ENCODE data around the gene C1orf141. TPM values are rescaled to one million over a fixed set of nuclear protein-coding genes. Genes with fewer than 3 reads are reported as not detected.

Gene C1orf141
- total and polyA plus RNA-seq, 9 donors, result 0.54 TPM; not detected in 8

- Histone ChIP-seq H3K36me3 (ENCODE audit: control insufficient read depth, insufficient read depth, low read length) (no peaks in the 10 kb centered on the region), H3K27ac (ENCODE audit: low read length) (no peak overlapping the region), H3K27me3 (ENCODE audit: control insufficient read depth, insufficient read depth, low read length) (no peaks in the 10 kb centered on the region), H3K9me3 (replicated peaks; ENCODE audit: control insufficient read depth, low read depth, low read length) (no peaks in the 10 kb centered on the region), H3K4me3 (ENCODE audit: low read length) (no peak overlapping the region), H3K4me1 (ENCODE audit: control insufficient read depth, insufficient read depth, low read length) (no peaks in the 10 kb centered on the region)
- DNase-seq, result no peak
- WGBS (ENCODE audit: insufficient coverage), result no CpG with 5 or more reads among the region's 5 CpGs
Observed at GRCh38 chr1:67126111-67126746, 8.5 kb downstream of the C1orf141 start.

- Histone ChIP-seq H3K4me3 (ENCODE audit: low read length) (no peak overlapping the region), H3K36me3 (ENCODE audit: control insufficient read depth, insufficient read depth, low read length) (no peaks in the 10 kb centered on the region), H3K27me3 (ENCODE audit: control insufficient read depth, insufficient read depth, low read length) (no peaks in the 10 kb centered on the region), H3K9me3 (replicated peaks; ENCODE audit: control insufficient read depth, low read depth, low read length) (no peaks in the 10 kb centered on the region), H3K27ac (ENCODE audit: low read length) (no peak overlapping the region), H3K4me1 (ENCODE audit: control insufficient read depth, insufficient read depth, low read length) (no peaks in the 10 kb centered on the region)
- DNase-seq, result no peak
- WGBS (ENCODE audit: insufficient coverage), result 83% methylated on average over 4 of the region's 4 CpGs
Observed at GRCh38 chr1:67124455-67124854, 10.3 kb downstream of the C1orf141 start.

DNA sequence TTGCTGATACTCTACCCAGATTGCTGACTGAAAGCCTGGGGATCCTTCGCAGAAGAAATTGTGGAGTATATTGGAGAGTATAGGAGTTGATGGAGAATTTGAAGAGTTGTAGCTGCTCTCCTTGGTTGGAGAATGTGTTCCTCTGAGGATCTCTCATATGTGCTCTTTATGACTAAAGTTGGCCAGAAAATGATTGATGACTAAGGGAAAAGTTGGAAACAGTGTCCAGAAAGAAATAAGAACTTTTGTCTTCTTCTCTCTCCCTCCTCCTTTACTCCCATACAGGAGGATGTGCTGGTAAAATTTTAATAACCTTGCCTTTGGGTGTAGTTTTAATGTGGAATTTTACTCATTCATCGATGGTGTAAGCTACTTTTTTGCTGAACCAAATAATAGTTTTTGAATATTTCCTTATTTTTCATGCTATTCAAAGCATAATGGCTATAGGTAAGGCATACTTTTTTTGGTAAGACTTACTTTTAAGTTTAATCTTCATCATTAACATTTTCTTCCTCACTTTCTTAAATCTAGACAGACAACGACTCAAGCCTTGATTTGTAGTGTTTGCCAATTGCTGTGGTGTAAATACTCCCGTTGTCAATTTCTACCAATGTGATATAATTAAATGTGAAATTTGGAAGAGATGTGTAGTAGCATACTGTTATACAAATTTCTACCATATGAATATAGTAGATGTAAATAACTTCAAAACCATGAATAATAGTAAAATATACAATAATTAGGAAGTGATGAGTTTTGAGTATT, 13.7 kb downstream of the C1orf141 start:
- Histone ChIP-seq H3K9me3 (replicated peaks; ENCODE audit: control insufficient read depth, low read depth, low read length) (no peaks in the 10 kb centered on the region), H3K4me3 (ENCODE audit: low read length) (no peak overlapping the region), H3K4me1 (ENCODE audit: control insufficient read depth, insufficient read depth, low read length) (no peaks in the 10 kb centered on the region), H3K36me3 (ENCODE audit: control insufficient read depth, insufficient read depth, low read length) (no peaks in the 10 kb centered on the region), H3K27ac (ENCODE audit: low read length) (no peak overlapping the region), H3K27me3 (ENCODE audit: control insufficient read depth, insufficient read depth, low read length) (no peaks in the 10 kb centered on the region)
- no peak for DNase-seq
- 90% methylated on average over 1 of the region's 4 CpGs for WGBS (ENCODE audit: insufficient coverage)

- Histone ChIP-seq H3K4me1 (ENCODE audit: control insufficient read depth, insufficient read depth, low read length) (no peaks in the 10 kb centered on the region), H3K27ac (ENCODE audit: low read length) (no peak overlapping the region), H3K27me3 (ENCODE audit: control insufficient read depth, insufficient read depth, low read length) (no peaks in the 10 kb centered on the region), H3K4me3 (ENCODE audit: low read length) (no peak overlapping the region), H3K9me3 (replicated peaks; ENCODE audit: control insufficient read depth, low read depth, low read length) (no peaks in the 10 kb centered on the region), H3K36me3 (ENCODE audit: control insufficient read depth, insufficient read depth, low read length) (no peaks in the 10 kb centered on the region)
- WGBS (ENCODE audit: insufficient coverage), result 30% methylated on average over 1 of the region's 3 CpGs
- DNase-seq, result no peak
Observed at GRCh38 chr1:67118646-67119045, 16.1 kb downstream of the C1orf141 start.

DNA sequence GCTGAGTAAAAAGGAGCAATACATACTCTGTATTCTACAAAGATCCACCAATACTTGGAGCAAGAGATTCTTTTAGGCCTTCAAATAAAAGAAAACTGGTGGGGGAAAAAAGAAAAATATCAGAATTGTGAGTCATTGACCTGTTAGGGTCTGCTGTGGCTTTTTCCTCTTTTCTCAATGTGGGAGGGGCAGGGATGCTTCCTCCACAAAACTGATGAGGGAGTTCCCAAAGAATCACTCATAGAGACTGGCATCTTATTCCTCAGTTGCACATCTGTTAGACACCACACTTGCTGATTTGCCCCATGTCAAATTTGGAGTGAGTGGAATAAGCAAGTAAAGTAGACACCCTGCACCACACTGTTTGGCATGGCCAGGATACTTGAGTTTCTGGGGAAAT, 16.6 kb downstream of the C1orf141 start:
- Histone ChIP-seq H3K27me3 (ENCODE audit: control insufficient read depth, insufficient read depth, low read length) (no peaks in the 10 kb centered on the region), H3K36me3 (ENCODE audit: control insufficient read depth, insufficient read depth, low read length) (no peaks in the 10 kb centered on the region), H3K4me3 (ENCODE audit: low read length) (no peak overlapping the region), H3K9me3 (replicated peaks; ENCODE audit: control insufficient read depth, low read depth, low read length) (no peaks in the 10 kb centered on the region), H3K4me1 (ENCODE audit: control insufficient read depth, insufficient read depth, low read length) (no peaks in the 10 kb centered on the region), H3K27ac (ENCODE audit: low read length) (no peak overlapping the region)
- no peak for DNase-seq

DNA sequence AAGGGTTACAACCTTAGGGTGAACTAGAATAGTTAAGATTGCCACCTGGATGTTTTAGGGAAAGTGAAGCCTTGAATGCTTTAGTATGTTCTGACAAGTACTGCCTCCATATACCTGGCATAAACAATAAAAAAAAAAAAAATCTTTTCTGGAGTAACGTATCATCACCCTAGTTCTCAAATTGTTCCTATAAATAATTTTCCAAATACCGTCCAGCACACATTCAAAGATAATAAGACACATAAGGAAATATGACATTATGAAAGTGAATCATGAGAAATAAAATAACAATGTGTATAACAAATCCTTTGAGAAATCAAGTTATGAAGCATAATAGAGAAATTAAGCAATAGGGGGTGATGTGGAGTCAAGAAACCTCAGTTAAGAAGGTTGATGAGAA, 20.6 kb downstream of the C1orf141 start:
- Histone ChIP-seq H3K27me3 (ENCODE audit: control insufficient read depth, insufficient read depth, low read length) (no peaks in the 10 kb centered on the region), H3K4me1 (ENCODE audit: control insufficient read depth, insufficient read depth, low read length) (no peaks in the 10 kb centered on the region), H3K9me3 (replicated peaks; ENCODE audit: control insufficient read depth, low read depth, low read length) (no peaks in the 10 kb centered on the region), H3K27ac (ENCODE audit: low read length) (no peak overlapping the region), H3K36me3 (ENCODE audit: control insufficient read depth, insufficient read depth, low read length) (no peaks in the 10 kb centered on the region), H3K4me3 (ENCODE audit: low read length) (no peak overlapping the region)
- no peak for DNase-seq
- no CpG with 5 or more reads among the region's 2 CpGs for WGBS (ENCODE audit: insufficient coverage)

DNA sequence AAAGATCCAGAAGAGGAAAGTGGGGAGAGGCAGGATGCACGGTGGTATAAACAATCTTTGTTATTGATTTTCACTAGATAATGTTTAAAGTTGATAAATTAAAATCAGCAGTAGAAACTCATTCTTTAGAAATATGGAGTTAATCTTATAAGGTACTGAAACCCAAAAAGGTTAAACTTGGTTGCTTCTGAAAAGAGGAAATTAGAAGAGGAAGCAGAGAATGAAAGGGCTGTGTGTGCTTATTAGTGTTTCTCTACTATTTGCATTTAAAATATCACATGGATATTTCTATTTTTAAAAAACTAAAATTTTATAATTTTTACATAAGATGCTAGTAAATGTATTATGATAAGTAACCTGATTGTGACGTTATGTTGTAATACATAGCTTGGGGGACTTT, 24.4 kb downstream of the C1orf141 start:
- H3K4me1 ChIP-seq (ENCODE audit: control insufficient read depth, insufficient read depth, low read length), result no peaks in the 10 kb centered on the region
- peak; percentile 18 for DNase-seq

DNA sequence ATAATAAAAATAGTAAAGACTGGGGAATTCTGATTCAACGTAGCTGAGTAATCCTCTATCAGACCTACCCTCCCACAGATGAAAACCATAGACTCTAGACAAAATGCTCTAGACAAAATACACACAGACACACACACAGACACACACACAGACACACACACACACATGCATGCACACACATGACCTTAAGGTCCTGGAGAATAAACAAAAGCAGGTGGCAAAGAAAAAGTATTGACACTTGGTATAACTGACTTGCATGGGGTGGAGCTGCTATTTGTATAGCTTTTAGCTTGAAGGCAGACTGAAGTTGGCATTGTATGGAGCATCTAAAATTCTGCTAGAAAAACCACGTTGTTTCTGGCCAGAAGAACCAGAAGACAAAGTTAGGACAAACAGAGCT, 29.3 kb downstream of the C1orf141 start:
- Histone ChIP-seq H3K4me3 (ENCODE audit: low read length) (no peak overlapping the region), H3K27me3 (ENCODE audit: control insufficient read depth, insufficient read depth, low read length) (no peaks in the 10 kb centered on the region), H3K27ac (ENCODE audit: low read length) (no peak overlapping the region), H3K36me3 (ENCODE audit: control insufficient read depth, insufficient read depth, low read length) (no peaks in the 10 kb centered on the region), H3K9me3 (replicated peaks; ENCODE audit: control insufficient read depth, low read depth, low read length) (no peaks in the 10 kb centered on the region), H3K4me1 (ENCODE audit: control insufficient read depth, insufficient read depth, low read length) (no peaks in the 10 kb centered on the region)
- DNase-seq, result no peak
- 69% methylated on average over 1 of the region's 2 CpGs for WGBS (ENCODE audit: insufficient coverage)

More for the DNA sequence above, 24.4 kb downstream of the C1orf141 start:
- Histone ChIP-seq H3K27me3 (ENCODE audit: control insufficient read depth, insufficient read depth, low read length) (no peaks in the 10 kb centered on the region), H3K36me3 (ENCODE audit: control insufficient read depth, insufficient read depth, low read length) (no peaks in the 10 kb centered on the region), H3K4me3 (ENCODE audit: low read length) (no peak overlapping the region), H3K9me3 (replicated peaks; ENCODE audit: control insufficient read depth, low read depth, low read length) (no peaks in the 10 kb centered on the region), H3K27ac (ENCODE audit: low read length) (no peak overlapping the region)
- WGBS (ENCODE audit: insufficient coverage), result no CpG with 5 or more reads among the region's 2 CpGs

DNA sequence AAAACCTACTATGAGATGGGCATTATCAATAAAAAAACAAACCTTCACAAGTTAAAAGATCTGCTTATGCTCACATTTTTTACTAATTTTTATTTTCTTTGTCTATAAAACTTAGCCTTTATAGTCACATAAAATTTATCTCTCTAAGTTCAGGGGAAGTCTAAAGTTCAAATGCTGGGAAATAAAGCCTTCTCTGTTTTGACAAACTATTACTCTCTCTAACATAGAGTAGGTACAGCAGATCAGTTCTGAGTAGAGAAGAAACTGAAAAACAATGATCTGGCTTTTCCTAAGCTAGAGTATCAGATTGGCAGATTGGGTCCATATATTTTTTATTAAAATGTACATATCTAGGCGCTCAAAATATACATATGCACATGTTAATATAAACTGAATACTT, 31.2 kb downstream of the C1orf141 start:
- H3K27me3 ChIP-seq (ENCODE audit: control insufficient read depth, insufficient read depth, low read length), result no peaks in the 10 kb centered on the region
- no peaks in the 10 kb centered on the region for H3K9me3 ChIP-seq (replicated peaks; ENCODE audit: control insufficient read depth, low read depth, low read length)
- no peaks in the 10 kb centered on the region for H3K4me1 ChIP-seq (ENCODE audit: control insufficient read depth, insufficient read depth, low read length)
- no peak for DNase-seq
- H3K36me3 ChIP-seq (ENCODE audit: control insufficient read depth, insufficient read depth, low read length), result no peaks in the 10 kb centered on the region
- no peak overlapping the region for H3K4me3 ChIP-seq (ENCODE audit: low read length)
- no CpG with 5 or more reads among the region's 1 CpG for WGBS (ENCODE audit: insufficient coverage)
- no peak overlapping the region for H3K27ac ChIP-seq (ENCODE audit: low read length)

- 30% methylated on average over 2 of the region's 3 CpGs for WGBS (ENCODE audit: insufficient coverage)
- Histone ChIP-seq H3K27ac (ENCODE audit: low read length) (no peak overlapping the region), H3K27me3 (ENCODE audit: control insufficient read depth, insufficient read depth, low read length) (no peaks in the 10 kb centered on the region), H3K36me3 (ENCODE audit: control insufficient read depth, insufficient read depth, low read length) (no peaks in the 10 kb centered on the region), H3K4me1 (ENCODE audit: control insufficient read depth, insufficient read depth, low read length) (no peaks in the 10 kb centered on the region), H3K9me3 (replicated peaks; ENCODE audit: control insufficient read depth, low read depth, low read length) (no peaks in the 10 kb centered on the region), H3K4me3 (ENCODE audit: low read length) (no peak overlapping the region)
- DNase-seq, result no peak
Observed at GRCh38 chr1:67100833-67101232, 33.9 kb downstream of the C1orf141 start.

All from muscle of leg (tissue), 11 donors.